HG03175 (cell line): ENCODE results near the gene HMGB4.

Source experiments
- ATAC-seq: cut with Tn5 transposase; IDR thresholded peaks from one replicate; pipeline ENCODE4 v1.9.1; 2021; ENCODE audit warnings: mild to moderate bottlenecking, moderate library complexity; ENCODE audit not compliant: unreplicated experiment

Gene HMGB4

DNA sequence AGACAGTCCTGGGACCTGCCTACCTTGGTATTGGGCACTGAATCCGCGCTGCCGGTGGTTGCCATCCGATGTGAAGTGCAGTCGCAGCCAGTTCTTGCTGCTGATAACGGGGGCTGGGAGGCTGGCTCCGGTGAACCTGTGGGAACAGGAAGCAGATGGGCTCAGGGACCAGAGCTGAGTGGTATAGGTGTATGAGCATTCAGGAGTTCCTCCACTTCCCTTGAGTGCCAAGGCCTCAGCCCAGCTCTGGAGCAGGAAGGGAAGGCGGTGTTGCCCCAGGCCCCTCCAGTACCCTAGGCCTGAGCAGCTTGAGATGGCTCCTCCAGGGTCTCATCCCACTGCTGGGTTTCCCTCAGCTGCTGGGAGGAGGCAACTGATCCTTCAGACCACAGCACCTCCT lies 17.0 kb upstream of the HMGB4 start:
- ATAC-seq, result no peak

- ATAC-seq, result no peak
These were observed 15.5 kb upstream of the HMGB4 start for GRCh38 chr1:33848205-33848937.

GRCh38 chr1:33849211-33849610 lies 14.7 kb upstream of the HMGB4 start:
- ATAC-seq, result no peak

GRCh38 chr1:33850481-33850880 lies 13.4 kb upstream of the HMGB4 start:
- no peak for ATAC-seq

GRCh38 chr1:33852711-33853110 lies 11.2 kb upstream of the HMGB4 start:
- no peak for ATAC-seq

- ATAC-seq, result no peak
These were observed 10.4 kb upstream of the HMGB4 start for GRCh38 chr1:33853431-33853830.

GRCh38 chr1:33854091-33854490 lies 9.8 kb upstream of the HMGB4 start:
- no peak for ATAC-seq

GRCh38 chr1:33860671-33861070 lies 3.2 kb upstream of the HMGB4 start:
- ATAC-seq, result no peak

DNA sequence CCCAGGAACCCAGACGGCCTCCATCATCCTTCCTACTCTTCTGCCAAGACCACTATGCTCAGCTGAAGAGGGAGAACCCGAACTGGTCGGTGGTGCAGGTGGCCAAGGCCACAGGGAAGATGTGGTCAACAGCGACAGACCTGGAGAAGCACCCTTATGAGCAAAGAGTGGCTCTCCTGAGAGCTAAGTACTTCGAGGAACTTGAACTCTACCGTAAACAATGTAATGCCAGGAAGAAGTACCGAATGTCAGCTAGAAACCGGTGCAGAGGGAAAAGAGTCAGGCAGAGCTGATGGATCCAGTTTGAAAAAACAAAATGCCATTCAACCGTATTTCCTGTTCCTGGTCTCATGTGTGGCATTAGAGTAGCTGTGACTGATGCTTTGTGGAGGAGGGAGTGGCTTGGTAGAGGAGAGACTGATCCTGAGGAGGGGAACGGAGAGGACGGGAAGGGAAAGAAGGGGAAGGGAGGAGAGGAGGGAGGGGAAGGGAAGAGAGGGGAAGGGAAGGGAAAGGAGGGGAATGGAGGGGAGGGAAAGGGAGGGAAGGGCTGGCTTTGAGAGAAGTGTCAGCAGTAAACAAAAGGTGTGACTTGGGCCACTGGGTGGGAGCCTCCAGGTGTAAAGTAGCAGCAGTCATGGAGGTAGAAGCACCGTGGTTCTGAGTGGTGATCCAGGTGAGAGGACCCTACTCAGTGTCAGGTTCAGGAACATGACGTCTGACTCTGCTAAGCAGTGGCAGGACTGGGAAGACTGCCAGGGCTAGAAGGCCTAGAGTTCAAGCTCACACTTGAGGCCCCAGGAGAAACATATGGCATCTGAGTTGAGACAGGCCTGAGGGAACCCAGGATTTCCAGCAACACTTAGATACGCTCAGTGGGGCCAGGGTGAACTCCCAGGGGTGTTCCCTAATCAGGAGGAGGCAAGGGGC lies 846 bp downstream of the HMGB4 start:
- no peak for ATAC-seq

DNA sequence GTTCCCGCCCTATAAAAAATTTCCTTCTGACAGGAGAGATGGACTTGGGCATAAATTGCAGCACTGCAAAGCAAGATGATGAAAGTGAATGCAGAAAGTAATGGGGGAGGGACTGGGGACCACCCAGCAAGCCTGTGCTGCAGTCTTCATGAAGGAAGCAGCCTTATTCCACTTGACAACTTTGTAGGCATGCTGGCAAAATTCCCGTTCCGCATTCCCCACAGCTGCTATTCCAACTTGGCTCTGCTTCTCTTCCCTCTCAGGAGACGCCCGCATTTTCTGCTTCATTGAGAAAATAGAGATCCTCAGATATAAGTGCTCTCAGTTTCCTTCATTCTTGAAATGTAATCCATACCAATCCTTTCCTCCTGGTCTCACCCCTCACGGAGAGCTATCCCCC lies 2.4 kb downstream of the HMGB4 start:
- no peak for ATAC-seq

- no peak for ATAC-seq
These were observed 3.8 kb downstream of the HMGB4 start for GRCh38 chr1:33867684-33868083.

DNA sequence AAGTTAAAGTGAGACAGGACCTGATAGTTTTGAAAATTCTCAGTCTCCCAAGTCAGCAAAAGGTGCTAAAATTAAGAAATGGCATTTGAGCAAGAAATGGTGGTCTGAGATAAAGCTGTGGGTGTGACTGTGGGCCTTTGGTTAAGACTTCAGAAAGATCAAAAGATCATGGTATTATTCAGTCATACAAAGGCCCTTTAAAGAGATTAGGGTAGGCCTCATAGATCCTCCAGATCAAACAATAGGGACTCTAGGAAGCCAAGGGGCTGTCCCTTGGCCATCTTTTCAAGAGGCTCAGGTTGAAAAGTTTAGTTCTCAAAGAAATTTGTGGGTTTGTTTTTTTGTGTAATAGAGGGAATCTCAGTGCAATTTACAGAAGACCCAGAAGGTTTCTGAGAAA lies 8.4 kb downstream of the HMGB4 start:
- no peak for ATAC-seq

GRCh38 chr1:33872683-33873082 lies 8.8 kb downstream of the HMGB4 start:
- ATAC-seq, result no peak

DNA sequence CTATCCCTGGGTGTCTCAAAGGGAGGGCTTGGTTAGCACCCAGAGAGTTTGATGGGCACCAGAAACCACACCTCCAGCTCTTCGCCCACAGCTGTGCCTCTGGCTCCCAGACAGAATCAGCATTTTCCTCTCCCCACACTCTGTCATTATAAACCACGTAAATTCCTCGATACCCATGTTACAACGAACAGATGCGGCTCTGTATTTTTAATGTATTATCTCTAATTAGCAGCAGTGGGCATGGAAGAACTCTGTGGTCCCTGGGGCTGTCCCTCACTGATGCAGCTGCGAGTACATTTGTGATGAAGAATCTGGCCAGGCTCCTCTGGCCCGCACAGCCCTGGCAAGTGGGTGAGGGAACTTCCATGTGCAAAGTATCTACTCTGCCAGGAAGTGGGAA lies 10.8 kb downstream of the HMGB4 start:
- no peak for ATAC-seq

GRCh38 chr1:33875862-33876261 lies 12.0 kb downstream of the HMGB4 start:
- no peak for ATAC-seq

DNA sequence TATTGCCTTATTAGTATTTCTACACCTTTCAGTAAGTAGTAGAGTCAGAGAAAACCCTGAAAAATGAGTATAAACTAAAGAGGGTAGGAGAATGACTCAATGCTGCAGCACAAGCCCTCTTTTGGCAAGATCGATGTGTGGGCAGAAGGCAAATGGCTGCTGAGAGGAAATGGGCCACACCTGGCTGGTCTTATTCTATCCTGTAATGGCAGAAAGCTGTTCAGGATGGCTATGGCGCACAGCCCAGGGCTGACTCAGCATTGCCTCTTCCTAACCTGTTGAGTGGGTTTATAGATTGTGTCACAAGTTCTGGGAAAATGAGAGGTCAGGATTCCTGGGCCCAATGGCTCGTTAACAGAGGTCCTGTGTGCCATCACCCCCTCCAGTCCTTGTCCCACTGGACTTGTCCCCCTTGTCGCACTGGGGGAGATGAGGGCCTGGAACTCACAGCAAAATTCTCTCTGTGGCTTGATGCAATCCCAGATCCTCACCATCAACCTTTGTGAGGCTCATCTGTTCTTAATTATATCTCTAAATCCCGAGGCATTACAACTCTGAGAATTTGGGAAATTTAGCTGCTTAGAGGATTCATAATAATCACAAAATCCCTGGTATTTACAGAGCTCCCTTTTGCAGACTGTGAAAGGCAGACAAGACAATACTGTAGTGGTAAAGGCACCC lies 13.2 kb downstream of the HMGB4 start:
- ATAC-seq, result no peak

DNA sequence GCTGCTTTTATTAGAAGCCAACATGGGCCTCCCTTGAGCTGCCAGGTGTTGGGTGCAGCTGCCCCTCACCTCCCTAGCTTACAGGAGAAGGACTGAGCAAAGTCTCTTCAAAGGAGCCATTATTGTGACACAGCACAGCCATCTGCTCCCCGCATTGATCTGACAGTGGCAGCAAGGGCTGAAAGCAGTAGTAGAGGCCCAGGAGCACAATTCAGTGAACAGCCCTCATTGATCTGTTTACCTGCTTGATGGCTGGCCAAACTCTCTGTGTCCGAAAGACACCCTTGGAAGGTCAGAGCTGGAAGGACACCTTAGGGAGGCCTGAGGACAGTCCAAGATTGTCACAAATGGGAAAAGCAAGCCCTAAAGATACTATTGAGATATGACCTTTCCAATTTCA lies 14.5 kb downstream of the HMGB4 start:
- ATAC-seq, result no peak

DNA sequence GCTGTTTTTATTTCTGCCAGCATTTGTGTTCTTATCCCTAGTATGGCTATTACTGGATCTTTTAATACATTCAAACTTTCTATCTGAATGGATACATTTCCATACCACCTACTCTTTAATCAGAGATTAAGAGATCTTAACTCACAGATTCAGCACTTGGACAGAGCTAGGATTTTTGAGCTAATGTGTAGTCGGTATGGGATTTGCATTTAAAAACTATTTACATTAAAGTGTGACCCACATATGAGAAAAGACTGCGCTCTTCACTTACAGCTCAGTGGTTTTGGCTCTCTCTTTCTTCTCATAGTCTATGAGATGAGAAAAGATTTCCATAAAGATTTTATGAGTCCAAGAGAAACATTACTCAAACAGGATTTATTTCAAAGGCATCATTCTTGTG lies 16.4 kb downstream of the HMGB4 start:
- ATAC-seq, result no peak

DNA sequence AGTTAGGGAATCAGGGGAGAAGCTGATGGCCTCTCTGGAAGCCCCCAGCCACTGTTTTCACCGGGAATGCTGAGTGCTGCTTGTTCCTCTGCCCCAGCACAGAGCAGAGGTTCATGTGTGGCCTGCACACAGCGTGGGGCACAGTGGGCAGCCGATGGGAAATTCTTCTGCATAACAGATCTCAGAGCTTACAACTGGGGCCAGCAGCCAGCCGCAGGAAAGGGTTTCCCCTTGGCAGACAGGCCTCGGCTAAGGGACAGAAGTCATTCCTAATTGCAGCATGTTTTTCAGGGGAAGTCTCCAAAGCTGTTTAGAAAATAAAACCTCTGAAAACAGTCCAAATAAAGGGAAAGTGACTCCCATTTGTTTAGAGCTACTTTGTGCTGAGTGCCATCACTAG lies 22.6 kb downstream of the HMGB4 start:
- no peak for ATAC-seq

DNA sequence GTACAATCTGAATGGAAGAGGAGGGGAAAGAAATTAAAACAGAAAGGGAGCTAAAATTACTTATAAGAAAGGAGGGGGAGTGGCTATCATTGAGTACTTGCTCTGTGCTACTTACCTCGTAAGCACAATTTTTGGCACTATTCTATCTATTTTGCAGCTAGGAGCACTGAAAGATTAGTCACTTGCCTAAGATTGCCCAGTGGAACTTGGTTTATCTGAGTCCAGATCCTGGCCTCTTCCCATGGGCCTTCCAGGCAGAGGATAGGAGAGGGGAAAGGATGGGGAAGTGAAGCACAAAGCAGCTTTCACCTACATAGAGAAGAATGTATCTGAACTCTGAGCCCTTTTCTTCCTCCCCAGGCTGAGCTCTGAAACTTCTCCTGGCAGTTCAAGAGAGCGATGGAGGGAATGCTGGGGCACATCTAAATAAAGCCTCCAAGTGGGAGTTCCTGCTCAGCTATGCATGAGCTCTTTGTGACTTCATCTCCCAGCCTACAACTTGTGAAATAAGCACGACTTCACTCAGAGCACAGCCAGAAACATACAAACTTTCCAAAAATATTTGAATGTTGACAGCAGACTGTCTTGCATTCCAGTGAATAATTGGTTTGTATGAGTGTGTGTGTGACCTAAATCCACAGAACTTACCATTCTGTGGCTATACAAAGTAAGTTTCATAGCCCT lies 29.4 kb downstream of the HMGB4 start:
- no peak for ATAC-seq

- no peak for ATAC-seq
These were observed 31.5 kb downstream of the HMGB4 start for GRCh38 chr1:33895396-33895795.
